IPS-20b (cell line): ENCODE data around the gene TBC1D16.

Experiments used
- H3K27ac ChIP-seq: one replicate; pipeline ENCODE4 v1.5.1; 2013; ENCODE audit warnings: low read length
- H3K27me3 ChIP-seq: 2 replicates; pipeline ENCODE4 v1.6.1; 2013; ENCODE audit warnings: mild to moderate bottlenecking, low read length, inconsistent platforms; ENCODE audit not compliant: insufficient read depth
- H3K36me3 ChIP-seq: 2 replicates; pipeline ENCODE4 v1.6.1; 2013; ENCODE audit warnings: low read depth, mild to moderate bottlenecking, inconsistent platforms, low read length, moderate library complexity; ENCODE audit not compliant: insufficient read depth
- H3K4me1 ChIP-seq: 2 replicates; pipeline ENCODE4 v1.6.1; 2013; ENCODE audit warnings: mild to moderate bottlenecking, control low read depth, inconsistent platforms, low read length, moderate library complexity; ENCODE audit not compliant: insufficient read depth
- H3K4me3 ChIP-seq: 2 replicates; pipeline ENCODE4 v1.5.1; 2013; ENCODE audit warnings: mild to moderate bottlenecking, low read length, inconsistent platforms
- H3K9ac ChIP-seq: 2 replicates; pipeline ENCODE4 v1.6.1; 2013; ENCODE audit warnings: low read depth, mild to moderate bottlenecking, inconsistent platforms, low read length, moderate library complexity
- H3K9me3 ChIP-seq: 2 replicates; pipeline ENCODE4 v1.6.1; 2013; ENCODE audit warnings: mild to moderate bottlenecking, low read depth, low read length, inconsistent platforms; ENCODE audit not compliant: insufficient read depth

Gene TBC1D16

GRCh38 chr17:80067393-80067986, 31.8 kb upstream of the TBC1D16 start:
- Histone ChIP-seq H3K27me3 (no peaks in the 10 kb centered on the region), H3K27ac (no peak overlapping the region), H3K4me1 (peaks cover 4% of the 10 kb centered on the region; the same call in 1 of the 2 replicates), H3K36me3 (no peaks in the 10 kb centered on the region), H3K9me3 (no peaks in the 10 kb centered on the region), H3K9ac (no peak overlapping the region), H3K4me3 (no peak overlapping the region)

- Histone ChIP-seq H3K36me3 (no peaks in the 10 kb centered on the region), H3K4me3 (no peak overlapping the region; the same call in 1 of the 2 replicates), H3K27ac (no peak overlapping the region), H3K9me3 (no peaks in the 10 kb centered on the region), H3K9ac (peak overlapping the region; percentile 22; the same call in 1 of the 2 replicates), H3K4me1 (peaks cover 4% of the 10 kb centered on the region; the same call in 1 of the 2 replicates), H3K27me3 (no peaks in the 10 kb centered on the region)
Measured at GRCh38 chr17:80065478-80066170, 30.0 kb upstream of the TBC1D16 start.

- no peaks in the 10 kb centered on the region for H3K27me3 ChIP-seq
Measured at GRCh38 chr17:80064696-80065095, 29.0 kb upstream of the TBC1D16 start.

GRCh38 chr17:80063830-80064585, 28.3 kb upstream of the TBC1D16 start:
- H3K9ac ChIP-seq: no peak overlapping the region
- H3K27me3 ChIP-seq: no peaks in the 10 kb centered on the region
- H3K4me3 ChIP-seq: no peak overlapping the region
- no peaks in the 10 kb centered on the region for H3K36me3 ChIP-seq
- no peaks in the 10 kb centered on the region for H3K9me3 ChIP-seq
- H3K4me1 ChIP-seq: peaks cover 4% of the 10 kb centered on the region; the same call in 1 of the 2 replicates
- H3K27ac ChIP-seq: no peak overlapping the region

More at GRCh38 chr17:80064696-80065095, 29.0 kb upstream of the TBC1D16 start:
- no peaks in the 10 kb centered on the region for H3K9me3 ChIP-seq
- no peak overlapping the region for H3K4me3 ChIP-seq
- no peak overlapping the region for H3K9ac ChIP-seq
- H3K27ac ChIP-seq: no peak overlapping the region
- H3K36me3 ChIP-seq: no peaks in the 10 kb centered on the region
- peaks cover 4% of the 10 kb centered on the region; the same call in 1 of the 2 replicates for H3K4me1 ChIP-seq

GRCh38 chr17:80061421-80061820, 25.7 kb upstream of the TBC1D16 start:
- no peaks in the 10 kb centered on the region for H3K36me3 ChIP-seq
- no peak overlapping the region for H3K9ac ChIP-seq
- H3K4me3 ChIP-seq: no peak overlapping the region
- no peak overlapping the region for H3K27ac ChIP-seq
- H3K9me3 ChIP-seq: no peaks in the 10 kb centered on the region
- no peaks in the 10 kb centered on the region for H3K27me3 ChIP-seq
- H3K4me1 ChIP-seq: peaks cover 4% of the 10 kb centered on the region; the same call in 1 of the 2 replicates

GRCh38 chr17:80060644-80061043, 25.0 kb upstream of the TBC1D16 start:
- Histone ChIP-seq H3K27ac (no peak overlapping the region), H3K36me3 (no peaks in the 10 kb centered on the region), H3K4me1 (peaks cover under 1% of the 10 kb centered on the region; the same call in 1 of the 2 replicates), H3K4me3 (no peak overlapping the region), H3K9me3 (no peaks in the 10 kb centered on the region), H3K27me3 (no peaks in the 10 kb centered on the region), H3K9ac (no peak overlapping the region)

GRCh38 chr17:80058311-80058955, 22.8 kb upstream of the TBC1D16 start:
- no peaks in the 10 kb centered on the region for H3K36me3 ChIP-seq
- H3K9me3 ChIP-seq: no peaks in the 10 kb centered on the region
- H3K27ac ChIP-seq: no peak overlapping the region
- H3K27me3 ChIP-seq: no peaks in the 10 kb centered on the region
- H3K4me3 ChIP-seq: no peak overlapping the region
- H3K9ac ChIP-seq: no peak overlapping the region
- peaks cover 7% of the 10 kb centered on the region; the same call in 1 of the 2 replicates for H3K4me1 ChIP-seq

GRCh38 chr17:80055597-80055996, 19.9 kb upstream of the TBC1D16 start:
- Histone ChIP-seq H3K4me1 (peaks cover 7% of the 10 kb centered on the region; the same call in 1 of the 2 replicates), H3K4me3 (no peak overlapping the region), H3K27me3 (no peaks in the 10 kb centered on the region), H3K36me3 (peaks cover 5% of the 10 kb centered on the region; the same call in 1 of the 2 replicates), H3K27ac (no peak overlapping the region), H3K9me3 (no peaks in the 10 kb centered on the region), H3K9ac (no peak overlapping the region)

GRCh38 chr17:80053102-80053501, 17.4 kb upstream of the TBC1D16 start:
- peaks cover 6% of the 10 kb centered on the region; the same call in 1 of the 2 replicates for H3K36me3 ChIP-seq
- H3K9me3 ChIP-seq: no peaks in the 10 kb centered on the region
- no peak overlapping the region for H3K9ac ChIP-seq
- H3K27me3 ChIP-seq: no peaks in the 10 kb centered on the region
- no peak overlapping the region for H3K27ac ChIP-seq
- peaks cover 7% of the 10 kb centered on the region; the same call in 1 of the 2 replicates for H3K4me1 ChIP-seq
- H3K4me3 ChIP-seq: no peak overlapping the region

- Histone ChIP-seq H3K9ac (no peak overlapping the region), H3K27me3 (no peaks in the 10 kb centered on the region), H3K9me3 (no peaks in the 10 kb centered on the region), H3K27ac (no peak overlapping the region), H3K4me3 (no peak overlapping the region), H3K4me1 (peaks cover 7% of the 10 kb centered on the region; the same call in 1 of the 2 replicates), H3K36me3 (peaks cover 6% of the 10 kb centered on the region; the same call in 1 of the 2 replicates)
Measured at GRCh38 chr17:80051681-80052080, 16.0 kb upstream of the TBC1D16 start.

GRCh38 chr17:80050706-80051105, 15.0 kb upstream of the TBC1D16 start:
- H3K27me3 ChIP-seq: no peaks in the 10 kb centered on the region
- no peak overlapping the region for H3K27ac ChIP-seq
- peaks cover 7% of the 10 kb centered on the region; the same call in 1 of the 2 replicates for H3K4me1 ChIP-seq

More at GRCh38 chr17:80050706-80051105, 15.0 kb upstream of the TBC1D16 start:
- no peaks in the 10 kb centered on the region for H3K9me3 ChIP-seq
- H3K9ac ChIP-seq: no peak overlapping the region
- no peak overlapping the region for H3K4me3 ChIP-seq
- H3K36me3 ChIP-seq: peaks cover 6% of the 10 kb centered on the region; the same call in 1 of the 2 replicates
